Measurements from ENCODE around the gene TMEM63B. TPM values are rescaled to one million over a fixed set of nuclear protein-coding genes. Genes with fewer than 3 reads are reported as not detected.
A peak's percentile ranks its signal among the peaks of the same experiment; 100 is the strongest.

Gene TMEM63B
- total and polyA plus RNA-seq, 9 of the 15 experiments (the other 6 are each of a cell fraction or from before 2014, with no cell fraction given) = 0.14 to 39.4 (median 14.4) TPM

- TF ChIP-seq FOXP4 (CRISPR knock-in tag; IDR thresholded peaks at IDR 0.05; ENCODE audit: borderline replicate concordance) = no peak
- no peak for TF ChIP-seq ERF (CRISPR knock-in tag; IDR thresholded peaks at IDR 0.05)
- no peak for TF ChIP-seq MXD1 (CRISPR knock-in tag; IDR thresholded peaks at IDR 0.05; ENCODE audit: borderline replicate concordance, poor library complexity, severe bottlenecking)
- TF ChIP-seq PYGO2 (tag; IDR thresholded peaks at IDR 0.05) = no peak
- no peak for TF ChIP-seq ZNF133 (CRISPR knock-in tag; IDR thresholded peaks at IDR 0.05)
- no peak for TF ChIP-seq MCM7 (IDR thresholded peaks at IDR 0.05)
- TF ChIP-seq BMI1 (IDR thresholded peaks at IDR 0.05; ENCODE audit: low read length) = no peak
- no peak for TF ChIP-seq MCM3 (IDR thresholded peaks at IDR 0.05)
- no peak for TF ChIP-seq UBTF (IDR thresholded peaks at IDR 0.05; ENCODE audit: borderline replicate concordance in 1 of 2, low read depth in 2 of 2, low read length in 2 of 2)
- no peak for TF ChIP-seq HBP1 (CRISPR knock-in tag; IDR thresholded peaks at IDR 0.05)
- TF ChIP-seq FOS (IDR thresholded peaks at IDR 0.05; ENCODE audit: extremely low read depth, insufficient read length) = no peak
- 0 out of 4 replicates have a peak, but pooled peaks of 1 of the 2 experiments have one; percentile 34 for TF ChIP-seq KDM1A (IDR thresholded peaks at IDR 0.05)
- TF ChIP-seq ZNF12 (CRISPR knock-in tag; IDR thresholded peaks at IDR 0.05) = no peak
- no peak for TF ChIP-seq HDAC8 (tag; IDR thresholded peaks at IDR 0.05)
- TF ChIP-seq FOXA3 (CRISPR knock-in tag; conservative IDR thresholded peaks at IDR 0.05 in 1 of 2, IDR thresholded peaks at IDR 0.05 in 1 of 2) = no peak
- TF ChIP-seq RBBP5 (IDR thresholded peaks at IDR 0.05; ENCODE audit: borderline replicate concordance, insufficient read depth, low read length, poor library complexity, severe bottlenecking) = no peak
- TF ChIP-seq ZC3H4 (CRISPR knock-in tag; IDR thresholded peaks at IDR 0.05; ENCODE audit: borderline replicate concordance) = no peak
- TF ChIP-seq EP400 (IDR thresholded peaks at IDR 0.05) = no peak
- TF ChIP-seq BCL6 (CRISPR knock-in tag; IDR thresholded peaks at IDR 0.05) = no peak
- TF ChIP-seq BRD4 (IDR thresholded peaks at IDR 0.05) = no peak
- TF ChIP-seq ADNP (tag; IDR thresholded peaks at IDR 0.05) = no peak
Observed at GRCh38 chr6:44172731-44173500, 45.6 kb downstream of the TMEM63B start (continued).
